Stimulated activated CD8-positive, alpha-beta memory T cell treated with anti-CD3 and anti-CD28 coated beads, Interleukin-15, amount 100 ng/mL, for 4 hours (primary cell): ENCODE data around the gene C8A.

Experiments used
- DNase-seq, 2 donors: peaks; one replicate each; pipeline ENCODE4 v3.0.0-alpha.2; 2020; ENCODE audit warnings: low read depth in 2 of 2

C8A gene

DNA sequence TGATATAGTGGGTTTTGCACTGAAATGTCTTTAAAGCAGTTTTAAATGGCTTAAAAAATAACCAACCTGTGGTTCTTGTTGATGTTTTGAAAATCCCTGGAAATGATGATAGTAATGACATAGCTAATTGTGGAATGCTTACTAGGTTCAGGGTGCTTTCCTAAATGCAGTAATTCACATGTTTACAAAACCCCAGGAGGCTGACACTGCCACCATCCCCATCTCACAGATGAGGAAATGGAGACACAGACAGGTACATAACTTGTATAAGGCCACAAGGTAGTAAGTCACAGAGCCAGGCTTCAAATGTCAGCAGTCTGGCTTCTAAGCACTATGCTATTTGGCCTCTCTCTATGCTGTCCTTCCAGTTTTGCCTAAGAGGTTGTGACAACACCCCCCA, 70.6 kb downstream of the C8A start:
- DNase-seq, result no peak

GRCh38 chr1:56927171-56927570, 72.6 kb downstream of the C8A start:
- no peak for DNase-seq

- DNase-seq, result no peak
Observed at GRCh38 chr1:56927986-56928385, 73.4 kb downstream of the C8A start.

DNA sequence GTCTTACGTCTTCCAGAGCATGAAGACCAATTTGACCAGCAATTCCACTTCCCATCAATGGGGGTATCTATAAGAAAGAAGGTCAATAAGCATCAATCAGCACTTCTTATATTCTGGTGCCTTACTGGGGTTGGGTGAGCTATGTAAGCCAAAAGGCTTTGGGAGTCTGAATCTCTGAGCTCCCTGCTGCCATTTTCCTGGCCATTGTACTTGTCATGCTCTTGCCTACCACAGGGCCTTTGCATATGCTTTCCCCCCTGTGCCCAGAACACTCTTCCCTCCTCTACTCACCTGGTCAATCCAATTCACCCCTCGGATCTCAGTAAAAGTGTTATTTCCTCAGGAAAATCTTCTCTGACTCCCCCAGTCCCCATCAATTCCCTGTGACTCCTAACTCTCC, 74.9 kb downstream of the C8A start:
- DNase-seq, result no peak

DNA sequence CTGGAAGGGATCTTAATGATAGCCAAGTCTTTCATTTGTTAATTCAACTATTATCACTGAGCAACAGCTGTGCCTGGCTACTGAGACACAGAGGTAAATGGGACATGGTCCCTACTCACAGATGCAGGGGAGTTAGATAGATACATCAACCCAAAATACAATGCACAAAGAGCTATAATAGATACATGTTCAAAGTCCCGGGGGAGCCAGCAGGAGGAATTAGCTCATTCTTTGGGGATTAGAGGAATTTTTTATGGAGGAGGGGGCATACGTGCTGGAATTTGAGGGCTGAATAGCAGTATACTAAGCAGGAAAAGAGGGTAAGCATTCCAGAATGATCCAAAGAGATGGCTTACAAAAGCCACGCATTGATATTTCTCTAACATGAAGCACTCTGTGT, 76.6 kb downstream of the C8A start:
- no peak for DNase-seq

DNA sequence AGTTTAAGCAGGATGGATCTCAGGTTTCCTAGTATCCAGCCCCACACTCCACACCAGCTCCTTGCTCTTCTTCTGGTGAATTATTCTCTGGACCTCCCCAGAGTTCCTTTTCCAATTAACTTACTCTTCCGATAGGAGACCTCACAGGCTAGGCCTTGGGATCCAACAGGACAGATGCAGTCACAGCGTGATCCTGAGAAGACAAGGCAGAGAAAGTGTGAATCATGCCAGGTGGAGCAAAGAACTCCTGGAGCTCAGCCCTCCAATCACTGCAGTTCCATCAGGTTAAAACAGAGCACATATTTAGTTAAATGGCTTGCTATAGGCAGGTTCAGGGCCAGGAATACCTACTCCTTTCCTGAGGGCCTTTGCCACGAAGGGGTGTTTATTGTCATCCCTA, 77.1 kb downstream of the C8A start:
- no peak for DNase-seq

DNA sequence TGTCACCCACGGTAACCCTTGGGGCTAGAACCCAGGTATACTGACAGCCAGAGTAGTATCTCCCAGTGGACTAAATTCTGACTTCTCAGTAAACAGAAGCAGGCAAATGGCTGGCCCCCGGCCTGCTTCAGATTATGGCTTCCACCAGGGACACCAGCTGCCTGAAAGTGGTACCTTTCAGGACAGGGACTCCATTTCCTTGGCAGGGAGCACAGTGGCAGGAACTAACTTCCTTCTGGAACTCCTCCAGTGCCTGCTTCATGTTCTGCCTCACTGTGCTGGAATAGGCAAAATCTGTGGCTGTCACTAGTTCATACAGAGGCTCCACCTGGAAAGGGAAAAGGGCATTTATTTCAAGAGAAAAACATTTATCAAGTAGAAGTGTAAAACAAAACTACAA, 78.6 kb downstream of the C8A start:
- no peak for DNase-seq

- DNase-seq, result no peak
Observed at GRCh38 chr1:56933606-56934005, 79.0 kb downstream of the C8A start.

GRCh38 chr1:56934430-56935060, 79.9 kb downstream of the C8A start:
- no peak for DNase-seq

- no peak for DNase-seq
Observed at GRCh38 chr1:56938646-56939045, 84.0 kb downstream of the C8A start.

DNA sequence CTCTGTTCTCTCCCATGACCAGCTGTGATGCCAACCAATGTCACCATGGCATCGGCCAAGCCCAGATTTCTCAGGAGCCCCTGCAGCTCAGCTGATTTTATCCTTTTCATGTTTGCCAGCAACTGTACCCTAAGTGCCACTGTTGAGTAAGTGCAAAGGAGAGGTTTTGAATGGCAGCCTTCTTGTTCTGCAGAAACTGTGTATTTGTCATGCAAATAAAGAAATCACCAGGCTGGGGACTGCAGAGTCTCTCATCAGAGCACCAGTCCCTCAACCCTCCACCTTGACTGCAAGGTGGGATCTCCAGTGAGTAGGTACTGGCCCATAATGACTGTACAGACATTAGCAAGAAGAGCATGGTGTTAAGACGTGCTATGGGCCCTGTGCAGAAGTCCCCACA, 84.6 kb downstream of the C8A start:
- DNase-seq, result no peak

DNA sequence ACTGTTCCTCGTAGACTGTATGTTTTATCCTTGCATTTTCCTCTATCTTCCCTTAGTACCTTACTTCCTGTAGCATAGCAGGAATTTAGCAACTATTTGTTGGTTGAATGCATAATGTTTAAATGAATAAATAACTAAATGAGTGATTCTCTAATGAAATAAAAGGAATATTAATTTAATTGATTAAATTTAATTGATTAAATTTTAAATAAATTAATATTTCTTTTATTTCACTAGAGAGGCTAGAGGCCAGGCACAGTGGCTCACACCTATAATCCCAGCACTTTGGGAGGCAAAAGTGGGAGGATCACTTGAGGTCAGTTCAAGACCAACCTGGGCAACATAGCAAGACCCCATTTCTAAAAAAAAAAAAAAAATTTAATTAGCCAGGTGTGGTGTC, 85.4 kb downstream of the C8A start:
- DNase-seq, result no peak

GRCh38 chr1:56948403-56949023, 93.9 kb downstream of the C8A start:
- no peak for DNase-seq

- no peak for DNase-seq
Observed at GRCh38 chr1:56952501-56952900, 97.9 kb downstream of the C8A start.

- no peak for DNase-seq
Observed at GRCh38 chr1:56953386-56953785, 98.8 kb downstream of the C8A start.

GRCh38 chr1:56954664-56955063, 100.1 kb downstream of the C8A start:
- no peak for DNase-seq

GRCh38 chr1:56957931-56958330, 103.3 kb downstream of the C8A start:
- DNase-seq, result no peak

- DNase-seq, result no peak
Observed at GRCh38 chr1:56958526-56958925, 103.9 kb downstream of the C8A start.

GRCh38 chr1:56961426-56961825, 106.8 kb downstream of the C8A start:
- DNase-seq, result no peak

DNA sequence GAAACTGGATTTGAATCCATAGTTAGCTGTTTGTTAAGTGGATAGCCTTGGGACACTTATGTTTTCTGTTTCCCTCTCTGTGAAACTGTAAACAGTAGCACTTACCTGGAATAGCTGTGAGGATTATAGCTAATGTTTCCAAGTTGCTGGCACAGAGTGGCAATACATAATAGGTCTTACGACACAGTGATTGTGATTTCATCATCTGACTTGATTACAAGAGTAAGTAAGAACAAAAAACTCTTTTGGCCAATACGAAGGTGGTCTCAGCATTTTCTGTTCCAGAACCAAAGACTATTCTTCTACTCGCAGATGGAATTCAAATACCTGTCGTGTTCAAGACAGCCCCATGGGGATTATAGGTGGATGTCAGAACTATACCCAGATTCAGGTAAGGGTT, 109.1 kb downstream of the C8A start:
- DNase-seq, result no peak

DNA sequence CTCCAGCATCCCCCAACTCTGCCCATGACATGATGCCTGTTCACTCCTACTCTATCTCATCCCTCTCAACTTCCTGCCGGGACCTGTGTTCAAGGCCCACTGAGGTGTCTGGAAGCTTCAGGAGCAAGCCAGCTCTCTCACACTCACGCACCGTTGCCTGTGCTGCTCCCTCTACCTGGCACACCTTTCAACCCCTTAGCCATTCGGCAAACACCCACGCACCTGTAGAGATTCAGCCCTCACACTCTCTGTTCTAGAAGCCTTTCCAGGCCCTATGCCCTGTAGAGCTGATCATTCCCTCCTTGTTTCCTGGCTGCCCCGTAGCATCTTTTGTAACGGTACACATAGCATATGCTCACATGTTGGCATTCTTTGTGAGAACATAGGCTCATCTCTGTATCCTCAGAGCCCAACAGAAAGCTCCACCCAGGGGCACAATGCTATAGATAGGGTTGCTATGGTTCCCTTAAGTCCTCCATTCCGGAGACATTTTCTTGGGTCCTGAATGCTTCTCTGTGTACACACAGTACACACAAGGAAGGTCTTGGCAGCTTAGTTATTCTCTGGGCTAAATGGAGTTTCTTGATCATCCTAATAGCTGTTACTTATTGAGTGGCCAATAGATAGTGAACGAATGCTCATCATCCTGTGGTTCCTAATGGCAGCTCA, 109.9 kb downstream of the C8A start:
- DNase-seq, result no peak

DNA sequence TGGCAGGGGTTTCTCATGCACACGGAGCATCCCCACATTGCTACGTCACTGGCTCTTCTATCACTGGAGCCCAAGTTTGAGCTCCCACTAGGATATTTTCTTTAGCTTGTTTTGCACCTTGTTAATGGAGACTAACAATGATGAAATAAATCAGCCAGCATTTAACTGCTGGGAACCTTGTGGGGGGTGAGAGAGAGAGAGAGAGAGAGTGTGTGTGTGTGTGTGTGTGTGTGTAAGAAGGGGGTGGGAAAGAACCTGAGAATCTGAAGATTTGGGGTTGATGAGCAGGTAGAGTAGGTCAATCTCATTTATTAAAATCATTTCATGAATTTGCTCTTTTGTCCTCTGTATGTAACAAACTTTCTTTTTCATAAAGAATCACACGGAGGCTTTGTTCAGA, 110.6 kb downstream of the C8A start:
- no peak for DNase-seq

DNA sequence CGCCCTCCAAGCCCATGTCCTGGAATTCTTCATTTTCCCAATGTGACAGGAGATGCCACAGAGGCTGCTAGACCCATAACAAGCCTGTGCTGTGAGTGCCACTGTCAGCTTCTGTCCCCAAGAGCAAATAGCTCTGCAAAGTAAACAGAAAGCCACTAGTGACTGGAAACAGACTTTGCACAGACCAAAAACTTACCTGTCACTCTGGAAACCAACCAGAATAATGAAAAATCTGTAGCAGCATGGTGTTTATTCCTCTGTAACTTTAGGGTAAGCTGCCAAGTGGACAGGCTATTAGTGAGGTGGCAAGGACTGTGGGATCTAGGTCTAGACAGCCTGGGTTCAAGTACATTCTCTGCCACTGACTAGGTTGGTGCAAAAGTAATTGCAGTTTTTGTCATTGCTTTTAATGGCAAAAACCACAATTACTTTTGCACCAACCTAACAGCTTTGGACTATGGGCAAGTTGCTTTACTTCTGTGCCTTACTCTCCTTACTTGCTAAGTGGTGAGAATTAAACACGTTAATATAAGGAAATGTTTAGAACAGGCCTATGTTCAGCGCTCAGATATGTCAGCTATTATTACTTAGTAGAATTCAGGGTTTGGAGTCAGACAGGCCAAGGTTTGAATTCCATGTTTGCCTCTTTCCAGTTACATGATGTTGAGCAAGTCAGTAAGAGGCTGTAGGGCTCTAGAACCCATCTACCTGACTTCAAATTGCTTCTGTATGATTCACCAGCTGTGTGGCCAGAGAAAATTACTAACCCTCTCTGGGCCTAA, 111.5 kb downstream of the C8A start, which contains the start of gene C8B:
Gene C8B (minus strand): TSS at position 100 of the 782 bp plus-strand sequence. CDS start 67 bp downstream, at position 33.
- DNase-seq, result no peak
